HG02870 (cell line): ENCODE results near the gene CNIH2.
"Not testable (repeated sequence)": the region's sequence is repeated elsewhere in the genome, so short reads cannot be mapped to it uniquely, and the experiment has no call there.

Source experiments
- ATAC-seq: cut with Tn5 transposase; IDR thresholded peaks from one replicate; pipeline ENCODE4 v1.9.1; 2021; ENCODE audit warnings: mild to moderate bottlenecking, moderate library complexity; ENCODE audit not compliant: unreplicated experiment

Gene CNIH2

GRCh38 chr11:66313321-66314185, 35.6 kb downstream of the CNIH2 start:
- ATAC-seq = no peak

- no peak for ATAC-seq
Measured at GRCh38 chr11:66314186-66314501, 36.2 kb downstream of the CNIH2 start.

- ATAC-seq = no peak
Measured at GRCh38 chr11:66314561-66315497, 36.9 kb downstream of the CNIH2 start.

- ATAC-seq = no peak
Measured at GRCh38 chr11:66315498-66315885, 37.5 kb downstream of the CNIH2 start.

- no peak for ATAC-seq
Measured at GRCh38 chr11:66315921-66316811, 38.2 kb downstream of the CNIH2 start.

GRCh38 chr11:66316849-66317251, 38.9 kb downstream of the CNIH2 start, which contains the start of gene CD248:
Gene CD248 (minus strand): TSS chr11:66317044. CDS start chr11:66317027, 17 bp downstream.
- ATAC-seq = no peak

- ATAC-seq = no peak
Measured at GRCh38 chr11:66317322-66317722, 39.3 kb downstream of the CNIH2 start.

GRCh38 chr11:66317723-66318599, 40.0 kb downstream of the CNIH2 start:
- no peak for ATAC-seq

GRCh38 chr11:66318600-66318970, 40.6 kb downstream of the CNIH2 start:
- ATAC-seq = no peak

GRCh38 chr11:66320289-66320688, 42.3 kb downstream of the CNIH2 start:
- not testable (repeated sequence) for ATAC-seq

GRCh38 chr11:66320748-66321147, 42.8 kb downstream of the CNIH2 start:
- ATAC-seq = not testable (repeated sequence)

GRCh38 chr11:66321606-66322005, 43.6 kb downstream of the CNIH2 start:
- ATAC-seq = no peak

GRCh38 chr11:66322732-66323427, 44.9 kb downstream of the CNIH2 start:
- no peak for ATAC-seq

- no peak for ATAC-seq
Measured at GRCh38 chr11:66323684-66324083, 45.7 kb downstream of the CNIH2 start.

- no peak for ATAC-seq
Measured at GRCh38 chr11:66324664-66325063, 46.7 kb downstream of the CNIH2 start.

- ATAC-seq = no peak
Measured at GRCh38 chr11:66325263-66325671, 47.3 kb downstream of the CNIH2 start.

GRCh38 chr11:66326261-66327111, 48.5 kb downstream of the CNIH2 start:
- no peak for ATAC-seq
